Adrenal gland (tissue), 12 donors: ENCODE data around the gene SLMAP. TPM values are rescaled to one million over a fixed set of nuclear protein-coding genes. Genes with fewer than 3 reads are reported as not detected.
A peak's percentile ranks its signal among the peaks of the same experiment; 100 is the strongest.

ENCODE experiments used
- DNase-seq, 7 donors: peaks; one replicate each; pipeline ENCODE4 v3.0.0-alpha.2; 2019 to 2020
- H3K27ac ChIP-seq, 5 donors: fragments of 200-600 bp; sonication (generic) in 4 of 5; 1 replicate in 3 of 5; 2 replicates in 2 of 5; pipeline versions ENCODE4 v1.5.1 to v1.8.0; 2016 to 2020; ENCODE audit warnings: mild to moderate bottlenecking in 1 of 5
- H3K27me3 ChIP-seq: fragments of 200-600 bp; 2 replicates; pipeline ENCODE4 v1.8.0; 2021
- H3K36me3 ChIP-seq, 2 donors: fragments of 200-600 bp; replicated peaks in 1 of 2; 1 replicate in 1 of 2; 2 replicates in 1 of 2; pipeline versions ENCODE4 v1.5.1 to v1.8.0; 2018 to 2022
- H3K4me1 ChIP-seq, 2 donors: fragments of 200-600 bp; replicated peaks in 1 of 2; 1 replicate in 1 of 2; 2 replicates in 1 of 2; pipeline versions ENCODE4 v1.5.1 to v1.8.0; 2018 to 2021
- H3K4me3 ChIP-seq, 4 donors: fragments of 200-600 bp; sonication (generic) in 3 of 4; one replicate each; pipeline ENCODE4 v1.5.1; 2016 to 2018
- H3K9me3 ChIP-seq, 3 donors: fragments of 200-600 bp; sonication (generic) in 1 of 3; replicated peaks in 1 of 3; 1 replicate in 2 of 3; 2 replicates in 1 of 3; pipeline versions ENCODE4 v1.5.1 to v1.8.0; 2016 to 2021
- POLR2A ChIP-seq, 2 donors: fragments of 450-650 bp; IDR thresholded peaks; one replicate each; pipeline ENCODE4 v1.6.1; 2017; ENCODE audit warnings: antibody characterized with exemption in 2 of 2, mild to moderate bottlenecking in 2 of 2, moderate library complexity in 1 of 2
- WGBS, 4 donors: extraction: QIAGEN DNeasy Blood & Tissue Kit in 2 of 4; methylation state at CpG; one replicate each; pipeline versions ENCODE4 v1.1.5 to v1.1.7; 2013 to 2017; 5-methylcytosine and 5-hydroxymethylcytosine counted together
- intact Hi-C, 2 donors: fragments of 100-400 bp; cut with DNase I; formaldehyde crosslinking; loops; one replicate each; pipeline versions ENCODE4 v1.14.1 to v1.15.0; 2022 to 2023
- polyA plus RNA-seq, 3 donors: library from polyadenylated mRNA; stranded (reverse); fragments of 200-250 nt in 2 of 3; fragments of 350-450 nt in 1 of 3; fragmentation: Illumina TruSeq in 1 of 3; extraction: RNeasy Lipid Tissue Mini Kit (QIAGEN cat#74804) in 1 of 3; gene quantifications; one replicate each; pipeline ENCODE4 v1.2.3, GENCODE V29; 2013 to 2014
- total RNA-seq, 9 donors: library from RNA; depleted of rRNA in 4 of 9; stranded (reverse); fragments of >200 nt in 4 of 9; fragments of 120-200 nt in 1 of 9; fragmentation: NEBNext Ultra II Directional in 1 of 9; extraction: Animal tissue kit (Norgen Biotek cat#: 25700) in 1 of 9; gene quantifications; one replicate each; pipeline versions ENCODE4 v1.1.0 to v1.2.4, GENCODE V29; 2013 to 2023
- TF ChIP-seq, protein P1 (sequence below), 6 experiments: fragments of 450-650 bp in 4 of 6; fragments of 200-600 bp in 2 of 6; sonication (generic) in 1 of 6; IDR thresholded peaks; 1 replicate in 5 of 6; 2 replicates in 1 of 6; pipeline versions ENCODE4 v1.5.1 to v1.8.0; 2016 to 2021; ENCODE audit warnings: antibody characterized with exemption in 6 of 6, mild to moderate bottlenecking in 2 of 6, moderate library complexity in 1 of 6
- donor health status: healthy with polysubstance abuse.
- donor health status: Bipolar disorder and iron deficiency.
- donor health status: DM: yes; HTN: yes; CAD: no.
- donor health status: DM: no; HTN: no; CAD: no.
- donor health status: DM: no; HTN: no; CAD: no.
- donor health status: DM: yes; HTN: yes; CAD: no.

SLMAP gene
- total and polyA plus RNA-seq, 12 donors = 18.9 to 134 (median 87.5) TPM

DNA sequence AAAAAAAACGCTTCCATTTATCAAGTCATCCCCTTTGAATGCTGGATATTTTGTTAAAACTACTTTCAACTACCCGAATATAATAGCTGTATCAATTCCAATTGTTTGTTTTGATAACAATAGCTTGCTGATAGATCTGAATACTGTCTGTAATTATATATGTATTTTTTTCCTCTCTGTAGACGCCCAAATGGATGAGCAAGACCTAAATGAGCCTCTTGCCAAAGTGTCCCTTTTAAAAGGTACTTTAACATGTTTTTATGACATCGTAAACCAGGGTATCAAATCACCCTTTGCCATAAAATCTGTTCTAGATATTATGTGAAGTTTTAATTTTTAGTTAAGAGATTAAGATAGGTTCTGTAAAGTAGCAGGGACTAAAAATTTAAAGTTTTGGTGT is 140.6 kb downstream of the SLMAP start:
- H3K27ac ChIP-seq = no peak overlapping the region
- no peak for DNase-seq
- H3K4me1 ChIP-seq = peaks cover 8 to 14% of the 10 kb centered on the region in 2 donors
- H3K27me3 ChIP-seq = no peaks in the 10 kb centered on the region
- WGBS, 4 donors = 76 to 90% (median 85%) methylated on average over 4 of the region's 4 CpGs
- no peaks in the 10 kb centered on the region for H3K9me3 ChIP-seq
- TF ChIP-seq POLR2A (IDR thresholded peaks at IDR 0.05) = no peak
- TF ChIP-seq, protein P1, sequence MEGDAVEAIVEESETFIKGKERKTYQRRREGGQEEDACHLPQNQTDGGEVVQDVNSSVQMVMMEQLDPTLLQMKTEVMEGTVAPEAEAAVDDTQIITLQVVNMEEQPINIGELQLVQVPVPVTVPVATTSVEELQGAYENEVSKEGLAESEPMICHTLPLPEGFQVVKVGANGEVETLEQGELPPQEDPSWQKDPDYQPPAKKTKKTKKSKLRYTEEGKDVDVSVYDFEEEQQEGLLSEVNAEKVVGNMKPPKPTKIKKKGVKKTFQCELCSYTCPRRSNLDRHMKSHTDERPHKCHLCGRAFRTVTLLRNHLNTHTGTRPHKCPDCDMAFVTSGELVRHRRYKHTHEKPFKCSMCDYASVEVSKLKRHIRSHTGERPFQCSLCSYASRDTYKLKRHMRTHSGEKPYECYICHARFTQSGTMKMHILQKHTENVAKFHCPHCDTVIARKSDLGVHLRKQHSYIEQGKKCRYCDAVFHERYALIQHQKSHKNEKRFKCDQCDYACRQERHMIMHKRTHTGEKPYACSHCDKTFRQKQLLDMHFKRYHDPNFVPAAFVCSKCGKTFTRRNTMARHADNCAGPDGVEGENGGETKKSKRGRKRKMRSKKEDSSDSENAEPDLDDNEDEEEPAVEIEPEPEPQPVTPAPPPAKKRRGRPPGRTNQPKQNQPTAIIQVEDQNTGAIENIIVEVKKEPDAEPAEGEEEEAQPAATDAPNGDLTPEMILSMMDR (IDR thresholded peaks at IDR 0.05) = no peak
- no peak overlapping the region for H3K4me3 ChIP-seq
- intact Hi-C loops = no loop called here
- no peaks in the 10 kb centered on the region for H3K36me3 ChIP-seq

DNA sequence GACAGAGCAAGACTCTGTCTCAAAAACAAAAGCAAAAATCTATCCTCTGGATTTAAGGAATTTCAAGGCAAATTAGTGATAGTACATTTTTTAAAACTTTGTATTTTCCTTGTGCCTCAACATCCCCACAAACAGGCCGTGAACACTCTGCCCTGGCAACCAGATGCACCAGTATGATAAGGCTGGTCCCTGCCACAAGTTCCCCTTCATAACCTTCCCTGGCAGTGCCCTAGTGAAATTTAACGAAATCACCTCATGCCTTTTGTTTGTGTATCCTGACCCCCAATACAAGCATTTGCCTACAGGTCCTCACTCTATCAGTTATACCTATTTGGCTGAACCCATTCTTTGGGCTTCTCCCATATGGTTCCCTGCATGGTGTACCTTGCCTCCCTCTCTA is 144.7 kb downstream of the SLMAP start:
- intact Hi-C loops = no loop called here
- DNase-seq = no peak
- no peaks in the 10 kb centered on the region for H3K27me3 ChIP-seq
- 81 to 96% (median 92%) methylated on average over 2 of the region's 2 CpGs for WGBS, 4 donors
- TF ChIP-seq, protein P1 (IDR thresholded peaks at IDR 0.05) = no peak
- TF ChIP-seq POLR2A (IDR thresholded peaks at IDR 0.05) = no peak
- H3K4me1 ChIP-seq = peaks cover 12 to 25% of the 10 kb centered on the region in 2 donors
- H3K27ac ChIP-seq = no peak overlapping the region
- H3K36me3 ChIP-seq = no peaks in the 10 kb centered on the region
- no peak overlapping the region for H3K4me3 ChIP-seq
- H3K9me3 ChIP-seq = no peaks in the 10 kb centered on the region

DNA sequence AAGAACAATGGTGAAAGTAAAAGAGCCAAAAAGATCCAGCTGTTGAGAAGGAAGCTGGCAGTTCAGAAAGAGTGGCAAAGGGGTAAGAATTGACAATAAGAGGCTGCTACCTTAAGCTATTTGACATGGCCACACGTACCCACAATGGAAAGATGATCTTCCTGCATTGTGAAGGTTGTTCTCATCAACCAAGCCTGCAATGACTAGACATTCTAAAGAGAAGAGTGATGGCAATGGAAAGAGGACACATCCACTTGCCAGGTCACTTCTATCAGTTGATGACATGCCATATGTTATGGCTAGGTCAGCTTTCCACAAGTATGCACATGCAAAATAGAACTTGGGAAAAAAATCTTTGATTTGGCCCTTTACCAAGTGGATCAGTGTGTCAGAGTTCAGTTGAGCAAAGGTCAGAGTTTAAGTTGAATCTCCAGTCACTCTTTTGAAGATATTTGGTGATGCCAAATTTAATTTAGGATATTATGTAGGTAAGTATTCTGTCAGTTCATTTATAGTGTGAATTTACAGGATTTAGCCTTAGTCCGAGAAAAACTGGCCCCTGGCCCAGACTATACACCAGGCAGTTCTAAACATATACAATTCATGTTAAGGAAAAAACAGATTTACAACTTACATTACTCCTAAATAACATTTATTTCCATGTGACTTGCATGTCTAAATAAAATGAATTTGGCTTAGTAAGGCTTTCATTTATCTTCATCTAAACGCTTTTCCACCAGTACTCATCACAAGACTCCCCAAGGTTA is 147.2 kb downstream of the SLMAP start:
- Histone ChIP-seq H3K27ac (no peak overlapping the region), H3K4me3 (no peak overlapping the region), H3K9me3 (no peaks in the 10 kb centered on the region), H3K27me3 (no peaks in the 10 kb centered on the region), H3K4me1 (peaks cover 12 to 18% of the 10 kb centered on the region in 2 donors), H3K36me3 (no peaks in the 10 kb centered on the region)
- intact Hi-C loops = no loop called here
- DNase-seq = no peak
- 74 to 81% (median 75%) methylated on average over 3 of the region's 3 CpGs for WGBS, 4 donors
- no peak for TF ChIP-seq POLR2A (IDR thresholded peaks at IDR 0.05)
- TF ChIP-seq, protein P1 (IDR thresholded peaks at IDR 0.05) = no peak

DNA sequence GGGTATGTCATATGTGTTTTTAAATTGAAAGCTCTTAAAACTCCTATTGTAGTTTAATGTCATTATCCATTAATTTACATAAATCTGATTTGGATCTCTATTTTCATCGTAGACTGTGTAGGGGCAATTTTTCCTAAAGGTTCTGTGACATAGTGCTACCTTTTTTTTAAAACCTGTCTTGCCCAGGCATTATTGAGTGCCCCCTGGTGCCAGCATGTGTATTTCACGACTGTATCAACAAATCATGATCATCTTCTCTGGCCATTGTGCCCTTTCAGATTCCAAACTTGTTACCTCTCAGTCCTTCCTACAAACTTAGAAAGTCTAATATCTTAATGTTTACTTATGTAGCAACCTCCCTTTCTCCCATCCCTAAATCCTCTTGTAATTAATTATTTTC is 154.9 kb downstream of the SLMAP start:
- 64 to 72% (median 68%) methylated on average over 2 of the region's 2 CpGs for WGBS, 4 donors
- H3K9me3 ChIP-seq = no peaks in the 10 kb centered on the region
- peak in 1 of 7 donors; percentile 23 for DNase-seq
- no peak overlapping the region for H3K4me3 ChIP-seq
- H3K27me3 ChIP-seq = no peaks in the 10 kb centered on the region
- intact Hi-C loops = no loop called here
- peaks cover 4 to 20% of the 10 kb centered on the region in 2 donors for H3K4me1 ChIP-seq
- peaks cover 0 to 7% of the 10 kb centered on the region in 2 donors for H3K36me3 ChIP-seq
- no peak overlapping the region for H3K27ac ChIP-seq
- TF ChIP-seq, protein P1 (IDR thresholded peaks at IDR 0.05) = peak in 4 of 6 experiments; percentile 17 to 26 (median 19)
- no peak for TF ChIP-seq POLR2A (IDR thresholded peaks at IDR 0.05)
